Activated CD8-positive, alpha-beta memory T cell treated with anti-CD3 and anti-CD28 coated beads, Interleukin-2, amount 50 U/mL, for 24 hours (primary cell): ENCODE measurements around the gene ZNF787.
A peak's percentile ranks its signal among the peaks of the same experiment; 100 is the strongest.

ENCODE experiments used
- DNase-seq: peaks from one replicate; pipeline ENCODE4 v3.0.0-alpha.2; 2020; ENCODE audit errors: extremely low read depth

Gene ZNF787

GRCh38 chr19:56144376-56144775 is 23.3 kb upstream of the ZNF787 start:
- no peak for DNase-seq

- DNase-seq, result no peak
Observed at GRCh38 chr19:56142897-56143434, 21.9 kb upstream of the ZNF787 start.

DNA sequence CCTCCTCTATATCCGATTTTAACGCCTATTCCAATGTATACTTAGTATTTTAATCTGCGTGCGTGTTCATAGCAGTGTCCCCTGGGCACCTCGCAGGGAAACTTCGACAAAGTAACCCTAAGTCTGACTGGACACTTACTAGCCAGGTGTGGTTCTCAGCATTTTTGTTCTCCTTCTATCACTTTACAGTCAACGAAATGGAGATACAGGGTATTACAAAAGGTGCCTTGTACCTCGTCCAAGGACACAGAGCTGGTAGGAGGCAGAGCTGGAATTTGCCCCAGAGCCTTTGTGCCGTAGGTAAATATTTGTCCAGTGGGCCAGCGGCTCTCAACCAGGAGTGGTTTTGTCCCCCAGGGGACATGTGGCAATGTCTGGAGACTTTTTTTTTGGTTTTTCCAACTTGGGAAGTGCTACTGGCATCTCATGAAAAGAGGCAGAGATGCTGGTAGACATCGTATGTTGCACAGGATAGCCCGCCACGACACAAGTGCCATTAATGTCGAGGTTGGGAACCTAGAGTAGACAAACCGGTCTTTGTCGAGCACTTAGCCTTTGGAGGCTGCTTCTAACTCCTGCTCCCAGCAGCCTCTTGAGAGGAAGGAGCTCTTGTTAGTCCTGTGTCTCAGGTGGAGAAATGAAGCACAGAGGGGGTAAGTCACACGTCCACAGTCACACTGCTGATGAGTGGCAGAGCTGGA is 21.1 kb upstream of the ZNF787 start:
- no peak for DNase-seq

GRCh38 chr19:56141417-56141993 is 20.4 kb upstream of the ZNF787 start:
- no peak for DNase-seq

DNA sequence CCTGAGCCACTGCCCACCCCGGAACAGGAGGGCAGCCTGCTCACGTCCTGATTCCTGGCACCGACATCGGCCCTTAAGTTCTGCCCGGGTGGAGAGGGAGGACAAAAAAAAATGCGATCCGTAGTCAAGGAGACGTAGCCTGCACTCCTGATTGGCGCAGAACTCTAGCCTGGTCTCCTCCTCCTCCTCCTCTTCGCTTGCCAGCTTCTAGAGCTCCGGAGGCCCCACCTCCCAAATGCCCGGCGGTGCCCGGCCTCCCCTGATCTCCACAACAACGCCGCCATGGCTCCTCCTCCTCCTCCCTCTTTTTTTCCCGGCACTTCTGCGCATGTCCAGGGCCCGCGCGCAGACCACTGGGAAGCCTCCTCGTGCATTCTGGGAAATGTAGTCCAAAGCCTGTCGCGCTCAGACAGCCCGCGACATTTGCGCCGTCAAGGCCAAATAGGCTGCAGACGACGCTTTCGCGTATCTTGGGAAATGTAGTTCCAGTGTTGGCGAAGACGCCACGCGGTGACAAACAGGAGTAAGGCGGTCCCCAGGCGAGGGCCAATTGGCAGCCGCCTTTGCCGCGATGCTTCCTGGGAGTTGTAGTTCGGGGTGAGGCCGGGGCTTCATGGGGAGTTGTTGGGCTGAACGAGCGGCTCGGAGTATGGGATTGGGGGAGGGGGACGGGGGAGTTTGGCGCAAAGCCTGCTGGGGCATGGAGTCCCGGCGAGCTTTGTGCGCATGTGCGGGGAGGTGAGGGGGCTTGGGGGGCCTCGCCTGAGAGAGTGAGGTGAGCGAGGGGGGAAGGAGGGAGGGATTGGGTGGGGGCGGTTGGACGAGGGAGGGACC is 19.7 kb upstream of the ZNF787 start, which contains the start of gene ZNF444:
TSS of gene ZNF444 (plus strand) at position 705 of the 834 bp plus-strand sequence. CDS start 5,625 bp downstream, outside the sequence.
- peak; percentile 99 for DNase-seq

- DNase-seq, result no peak
Observed at GRCh38 chr19:56139847-56140582, 18.9 kb upstream of the ZNF787 start.

DNA sequence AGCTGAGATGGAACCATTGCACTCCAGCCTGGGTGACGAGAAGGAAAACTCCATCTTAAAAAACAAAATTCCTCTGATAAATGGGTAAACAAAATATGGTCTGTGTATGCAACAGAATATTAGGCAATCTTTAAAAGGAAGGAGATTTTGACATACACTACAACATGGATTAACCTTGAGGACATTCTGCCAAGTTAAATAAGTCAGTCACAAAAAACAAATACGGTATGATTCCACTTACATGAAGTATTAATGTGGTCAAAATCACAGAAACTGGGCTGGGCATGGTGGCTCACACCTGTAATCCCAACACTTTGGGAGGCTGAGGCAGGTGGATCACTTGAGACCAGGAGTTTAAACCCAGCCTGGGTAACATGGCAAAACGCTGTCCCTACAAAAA is 17.0 kb upstream of the ZNF787 start:
- DNase-seq, result no peak

DNA sequence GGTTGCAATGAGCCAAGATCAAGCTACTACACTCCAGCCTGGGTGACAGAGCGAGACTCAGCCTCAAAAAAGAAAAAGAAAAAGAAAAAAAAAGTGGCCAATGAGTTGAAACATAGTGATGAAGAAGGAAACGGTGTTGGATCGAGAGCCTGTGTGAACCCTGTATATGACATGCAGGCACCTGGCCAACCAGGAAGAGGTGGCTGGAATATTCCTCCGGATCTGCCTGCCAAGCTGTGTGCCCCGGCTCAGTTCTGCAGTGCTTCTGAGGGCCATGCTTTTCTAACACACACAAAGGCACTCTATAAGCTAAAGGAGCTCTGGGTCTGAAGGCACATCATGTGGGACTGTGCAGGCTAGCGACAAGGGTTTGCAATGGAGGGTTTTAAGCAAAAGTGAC is 16.3 kb upstream of the ZNF787 start:
- no peak for DNase-seq

DNA sequence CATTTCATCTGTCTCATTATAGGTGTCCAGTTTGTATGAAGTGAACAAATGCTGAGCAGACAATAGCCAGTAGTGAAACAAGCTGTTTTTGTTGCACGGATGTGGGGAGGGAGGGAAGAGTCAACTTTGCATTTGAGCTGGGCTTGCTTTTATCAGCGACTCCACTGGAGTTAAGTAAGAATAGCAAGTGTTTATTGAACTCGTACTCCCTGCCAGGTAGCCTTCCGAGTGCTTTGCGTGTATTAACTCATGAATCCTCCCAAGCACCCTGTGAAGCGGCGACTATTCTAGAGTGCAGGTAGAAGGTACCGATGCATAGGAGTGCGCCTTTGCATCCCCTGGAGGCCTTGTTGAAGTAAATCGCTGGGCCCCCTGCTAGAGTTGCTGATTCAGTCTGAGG is 15.3 kb upstream of the ZNF787 start:
- DNase-seq, result no peak

GRCh38 chr19:56134654-56134921 is 13.5 kb upstream of the ZNF787 start:
- DNase-seq, result no peak

DNA sequence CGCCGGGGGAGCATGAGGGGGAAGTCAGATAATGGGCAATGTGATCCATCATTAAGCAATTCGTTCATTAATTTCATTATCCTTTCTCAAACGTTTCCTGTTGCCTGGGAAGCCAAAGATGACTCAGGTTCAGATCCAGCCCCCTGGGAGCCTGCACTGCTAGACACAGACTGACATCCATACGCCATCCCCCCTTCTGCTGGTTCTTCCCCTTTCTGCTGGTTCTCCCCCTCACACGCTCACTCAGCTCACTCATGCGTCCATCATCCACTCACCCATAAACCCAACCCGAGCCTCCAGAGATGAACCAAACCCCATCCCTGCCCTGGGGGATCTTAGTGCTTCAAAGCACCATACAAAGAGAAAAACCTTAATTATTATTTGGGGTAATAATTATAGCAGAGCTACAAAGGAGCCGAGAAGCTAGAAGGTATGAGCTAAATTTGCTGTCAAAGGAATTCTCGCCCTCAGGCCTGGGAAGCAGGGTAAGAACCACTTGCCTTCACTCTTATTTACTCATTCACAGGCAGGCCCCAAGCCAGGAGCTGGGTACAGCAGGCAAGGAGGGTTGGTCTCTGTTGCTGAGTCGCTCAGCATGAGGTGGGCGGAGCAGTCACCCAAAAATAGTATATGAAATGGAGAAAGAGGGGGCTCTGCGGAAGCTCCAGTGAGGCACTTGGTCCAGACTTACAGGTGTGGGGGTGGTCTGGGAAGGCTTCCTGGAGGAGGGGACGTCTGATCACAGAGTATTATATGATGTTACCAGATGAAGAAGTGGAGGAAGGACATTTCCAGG is 13.0 kb upstream of the ZNF787 start:
- no peak for DNase-seq

- no peak for DNase-seq
Observed at GRCh38 chr19:56132316-56132822, 11.3 kb upstream of the ZNF787 start.

GRCh38 chr19:56131651-56132050 is 10.6 kb upstream of the ZNF787 start:
- DNase-seq, result no peak

- no peak for DNase-seq
Observed at GRCh38 chr19:56130006-56130405, 8.9 kb upstream of the ZNF787 start.

- DNase-seq, result no peak
Observed at GRCh38 chr19:56126983-56127780, 6.1 kb upstream of the ZNF787 start.

DNA sequence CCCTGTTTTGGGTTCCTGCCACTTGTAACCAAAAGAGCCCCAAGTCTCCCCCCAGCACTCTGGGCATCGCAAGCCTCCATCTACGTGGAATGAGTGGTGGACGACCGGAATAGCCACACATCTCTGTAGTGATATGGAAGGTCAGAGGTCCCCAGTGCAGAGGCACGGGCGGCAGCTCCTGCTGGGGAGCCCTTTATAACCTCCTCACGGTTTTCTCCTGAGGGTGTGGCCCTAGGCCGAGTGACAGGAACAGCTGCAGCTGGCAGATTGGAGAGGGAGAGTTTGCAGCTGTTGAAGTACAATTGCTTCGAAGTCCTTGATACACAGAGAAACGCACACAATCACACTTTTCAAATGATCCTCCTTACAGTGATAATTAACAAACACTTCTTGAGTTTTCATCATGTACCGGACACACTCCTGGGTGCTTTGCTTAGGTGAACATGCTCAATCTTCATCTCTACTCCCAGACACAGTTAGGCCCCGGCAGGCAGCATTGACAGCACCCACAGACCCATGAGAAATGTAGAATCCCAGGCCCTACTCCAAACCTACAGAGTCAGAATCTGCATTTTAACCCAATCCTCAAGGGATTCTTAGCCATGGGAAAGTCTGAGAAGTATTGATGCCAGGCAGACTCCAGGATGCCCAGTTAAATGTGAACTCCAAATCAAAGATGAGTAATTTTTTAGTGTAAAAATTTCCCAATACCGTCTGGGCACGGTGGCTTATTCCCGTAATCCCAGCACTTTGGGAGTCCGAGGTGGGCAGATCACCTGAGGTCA is 4.9 kb upstream of the ZNF787 start:
- no peak for DNase-seq

- DNase-seq, result no peak
Observed at GRCh38 chr19:56124578-56124977, 3.5 kb upstream of the ZNF787 start.

DNA sequence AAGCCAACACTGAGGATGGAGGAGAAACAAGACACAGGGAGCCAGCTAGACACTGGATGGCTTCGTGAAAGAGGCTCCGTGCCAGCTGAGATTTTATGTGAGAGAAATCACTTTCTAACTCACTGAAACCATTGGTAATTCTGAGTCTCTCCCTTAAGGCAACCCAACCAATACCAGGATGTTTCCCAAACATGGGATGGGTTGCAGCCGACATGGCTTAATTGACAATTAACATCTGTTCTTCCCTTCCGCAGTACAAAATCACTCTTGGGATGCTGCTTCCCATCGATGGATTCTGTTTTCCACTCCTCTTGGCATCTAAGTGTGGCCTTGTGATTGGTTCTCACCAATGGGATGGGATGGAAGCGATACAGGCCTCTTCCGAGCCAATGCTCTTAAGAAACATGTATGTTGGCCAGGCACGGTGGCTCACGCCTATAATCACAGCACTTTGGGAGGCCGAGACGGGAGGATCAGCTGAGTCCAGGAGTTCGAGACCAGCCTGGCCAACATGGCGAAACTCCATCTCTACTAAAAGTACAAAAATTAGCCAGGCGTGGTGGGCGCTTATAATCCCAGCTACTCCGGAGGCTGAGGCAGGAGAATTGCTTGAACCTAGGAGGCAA is 2.3 kb upstream of the ZNF787 start:
- DNase-seq, result no peak
